UCSD-AML1 (cell line): ENCODE results near the gene UGT1A4.

ENCODE experiments used
- DNase-seq: peaks from one replicate; lab custom pipeline; 2025; ENCODE audit not compliant: unreplicated experiment; lab: John Stamatoyannopoulos, UW

The UGT1A4 gene

GRCh38 chr2:233779722-233780121 lies 61.2 kb downstream of the UGT1A4 start:
- DNase-seq: no peak

DNA sequence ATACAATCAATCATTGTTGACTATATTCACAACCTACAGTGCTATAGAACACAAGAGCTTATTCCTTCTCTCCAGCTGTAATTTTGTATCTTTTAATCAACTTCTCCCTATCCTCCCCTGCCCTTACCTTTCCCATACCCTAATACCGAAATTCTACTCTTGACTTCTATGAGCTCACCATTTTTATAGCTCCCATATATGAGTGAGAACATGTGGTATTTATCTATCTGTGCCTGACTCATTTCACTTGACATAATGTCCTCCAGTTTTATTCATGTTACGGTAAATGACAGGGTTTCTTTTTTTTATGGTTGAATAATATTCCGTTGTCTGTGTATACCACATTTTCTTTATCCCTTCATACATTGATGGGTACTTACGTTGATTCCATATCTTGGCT lies 62.2 kb downstream of the UGT1A4 start:
- DNase-seq: no peak

DNA sequence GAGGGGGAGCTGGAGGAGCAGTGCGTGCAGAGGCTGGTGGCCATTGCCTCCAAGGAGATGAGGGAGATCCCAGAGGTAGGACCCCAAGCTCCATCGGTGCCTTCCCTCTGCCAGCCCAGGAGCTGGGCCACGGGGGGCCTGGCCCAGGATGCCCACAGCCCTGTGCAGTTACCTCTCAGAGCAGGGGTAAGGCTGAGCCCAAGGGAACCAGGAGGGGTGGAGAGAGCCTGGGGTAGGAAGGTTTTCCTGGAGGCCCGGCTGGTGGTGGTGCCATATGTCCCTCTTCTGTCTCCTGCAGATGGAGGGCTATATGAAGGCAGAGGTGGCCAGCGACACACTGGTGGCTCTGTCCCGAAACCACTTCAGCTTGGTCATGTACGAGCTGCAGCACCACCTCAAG lies 71.0 kb downstream of the UGT1A4 start:
- DNase-seq: no peak

- no peak for DNase-seq
These were observed 72.8 kb downstream of the UGT1A4 start for GRCh38 chr2:233791151-233791882.

- no peak for DNase-seq
These were observed 73.4 kb downstream of the UGT1A4 start for GRCh38 chr2:233791883-233792329.

DNA sequence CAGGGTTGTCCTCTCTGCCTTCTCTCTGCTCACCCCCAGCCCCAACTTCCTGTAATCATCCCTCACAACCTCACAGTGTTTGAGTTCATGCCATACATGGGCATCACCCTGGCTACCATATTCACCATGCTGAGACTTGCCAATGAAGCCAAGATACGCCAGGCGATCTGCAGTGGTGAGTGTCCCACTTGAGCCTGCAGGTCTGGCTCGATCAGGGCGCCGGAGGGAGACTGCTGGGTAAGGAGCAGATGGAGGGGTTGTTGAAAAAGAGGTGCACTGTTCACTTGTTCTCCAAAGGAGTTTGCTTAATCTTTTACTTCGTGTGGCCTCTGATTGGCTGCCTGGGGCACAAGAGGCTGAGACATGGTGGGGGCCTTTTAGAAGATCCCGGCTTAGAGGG lies 74.2 kb downstream of the UGT1A4 start:
- DNase-seq: no peak

- no peak for DNase-seq
These were observed 75.1 kb downstream of the UGT1A4 start for GRCh38 chr2:233793465-233794127.

DNA sequence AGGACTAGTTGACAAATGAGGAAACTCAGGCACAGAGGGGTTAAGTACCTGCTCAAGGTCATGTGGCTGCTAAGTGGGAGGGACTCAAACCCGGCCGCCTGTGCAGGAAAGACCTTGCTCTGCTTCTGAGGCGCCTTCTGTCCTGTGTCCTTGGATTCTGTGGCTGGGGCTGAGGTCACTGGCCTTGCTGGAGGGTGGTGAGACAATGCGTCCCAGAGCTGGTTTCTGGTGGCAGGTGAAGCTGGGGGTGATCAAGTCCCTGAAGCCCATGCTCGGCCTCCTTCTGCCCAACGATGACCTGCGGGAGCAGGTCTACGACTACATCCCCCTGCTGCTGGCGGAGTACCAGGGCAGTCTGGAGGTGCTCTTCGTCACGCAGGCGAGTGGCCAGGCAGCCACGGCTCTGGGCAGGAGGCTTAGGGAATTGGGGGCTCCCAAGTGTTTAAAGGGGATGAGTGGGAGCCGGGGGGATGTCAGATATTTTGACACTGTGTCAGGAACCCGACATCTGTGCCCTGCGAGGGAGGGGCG lies 75.7 kb downstream of the UGT1A4 start:
- DNase-seq: no peak

DNA sequence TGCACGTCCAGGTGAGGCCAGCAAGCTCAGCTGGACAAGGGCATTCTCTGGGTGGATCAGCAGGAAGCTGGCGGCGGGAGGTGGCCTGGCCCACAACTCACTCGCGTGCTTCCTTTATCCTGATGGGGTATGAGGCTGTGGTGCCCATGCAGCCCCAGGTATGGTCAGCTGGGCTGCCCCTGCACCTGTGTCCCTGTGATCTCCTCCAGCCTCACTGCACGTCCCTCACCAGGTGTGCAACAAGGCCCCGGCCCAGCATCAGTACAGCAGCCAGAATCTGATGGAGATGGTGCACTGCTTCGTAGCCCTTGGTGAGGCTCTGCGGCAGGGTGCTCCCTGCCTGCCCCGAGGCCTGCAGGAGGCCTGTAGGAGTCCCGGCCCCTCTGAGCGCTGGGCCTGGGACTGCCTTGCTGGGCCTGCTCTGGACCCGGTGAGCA lies 77.2 kb downstream of the UGT1A4 start:
- no peak for DNase-seq

- no peak for DNase-seq
These were observed 77.7 kb downstream of the UGT1A4 start for GRCh38 chr2:233796254-233796653.

- DNase-seq: no peak
These were observed 80.0 kb downstream of the UGT1A4 start for GRCh38 chr2:233798335-233799086.

DNA sequence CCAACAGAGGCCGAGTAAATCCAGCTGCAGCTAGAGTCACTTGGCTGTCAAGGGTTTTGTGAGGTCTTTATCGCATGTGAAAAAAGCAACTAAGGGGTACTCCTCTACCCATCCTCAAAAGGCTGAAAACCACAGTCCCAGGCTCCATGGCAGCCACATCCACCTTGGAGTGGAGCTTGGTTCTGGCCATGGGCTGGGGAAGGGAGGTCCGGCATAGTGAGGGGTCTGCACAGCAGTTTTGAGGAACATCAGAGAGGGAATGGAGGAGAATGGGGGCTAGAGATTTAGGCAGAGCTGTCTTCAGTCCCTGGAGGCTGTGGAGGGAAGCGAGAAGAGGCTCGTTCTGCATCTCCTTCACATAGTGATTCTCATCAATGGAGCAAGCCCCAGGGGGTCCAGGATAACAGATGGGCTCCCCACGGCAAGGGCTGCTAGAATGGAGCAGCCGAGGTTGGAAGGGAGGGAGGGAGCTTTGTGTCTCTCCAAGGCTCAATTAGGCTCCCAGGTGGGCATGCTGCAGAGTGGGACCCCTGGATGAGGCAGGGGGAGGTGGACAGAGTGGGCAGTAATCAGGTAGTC lies 80.6 kb downstream of the UGT1A4 start:
- no peak for DNase-seq

- no peak for DNase-seq
These were observed 81.2 kb downstream of the UGT1A4 start for GRCh38 chr2:233799716-233800115.

- DNase-seq: no peak
These were observed 81.7 kb downstream of the UGT1A4 start for GRCh38 chr2:233800208-233800607.

- DNase-seq: no peak
These were observed 83.0 kb downstream of the UGT1A4 start for GRCh38 chr2:233801357-233802131.

DNA sequence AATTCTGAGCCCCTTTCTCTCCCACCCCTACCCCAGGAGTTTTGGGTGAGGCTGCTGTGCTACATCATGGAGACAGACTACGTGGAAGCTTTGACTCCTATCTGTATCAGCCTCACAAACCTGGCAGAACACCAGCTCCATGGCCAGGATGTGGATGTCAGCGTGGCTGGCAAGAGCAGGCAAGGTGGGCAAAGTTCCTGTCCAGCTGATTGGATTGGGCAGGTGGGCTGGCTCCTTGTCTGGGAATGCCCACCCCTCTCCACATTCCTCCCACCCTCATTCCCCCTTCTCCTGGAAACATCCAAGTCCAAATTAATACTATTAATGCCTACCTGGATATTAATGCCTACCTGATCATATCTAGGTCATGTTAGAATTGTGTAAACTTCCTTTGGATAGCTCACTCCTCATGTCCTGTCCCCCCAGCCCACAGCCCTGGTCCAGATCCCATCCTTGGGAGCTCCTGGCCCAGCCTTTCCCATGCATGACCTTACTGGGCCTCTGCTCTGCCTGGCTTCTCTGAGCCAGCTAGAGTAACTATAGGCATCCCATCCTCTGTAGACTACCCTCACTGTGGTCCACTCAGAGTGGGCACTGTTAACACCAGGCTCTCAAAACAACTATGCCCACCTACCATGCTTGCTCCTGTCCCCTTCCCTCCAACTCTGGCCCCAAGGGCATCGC lies 83.7 kb downstream of the UGT1A4 start:
- no peak for DNase-seq

DNA sequence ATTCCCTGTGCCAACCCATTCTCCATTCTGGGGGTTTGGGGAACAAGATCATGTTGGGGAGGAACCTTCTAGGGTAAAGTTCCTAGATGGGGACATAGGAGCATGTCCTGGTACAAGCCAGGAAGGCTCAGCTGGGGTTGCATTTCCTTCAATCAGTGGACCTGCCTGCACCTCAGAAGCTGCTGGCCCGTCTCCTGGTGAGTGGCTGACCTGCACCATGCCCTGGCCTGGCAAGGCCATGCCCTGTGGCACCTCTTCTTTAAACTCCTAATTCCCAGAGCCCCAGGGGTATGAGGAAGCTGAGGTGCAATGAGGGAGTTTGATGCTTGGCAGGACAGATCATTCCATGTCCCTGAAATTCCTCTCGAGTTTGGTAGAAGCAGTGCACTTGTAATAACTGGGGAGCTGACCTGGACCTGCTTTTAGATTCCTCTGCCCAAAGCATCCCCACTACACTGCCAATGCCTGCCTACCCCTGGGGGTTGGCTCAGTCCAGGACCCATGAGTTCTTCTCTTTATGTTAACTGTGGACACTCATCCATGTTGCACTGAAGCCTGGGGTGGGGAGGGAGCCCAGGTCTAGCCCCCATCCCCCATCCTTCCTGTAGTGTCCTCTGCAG lies 84.9 kb downstream of the UGT1A4 start:
- DNase-seq: no peak

DNA sequence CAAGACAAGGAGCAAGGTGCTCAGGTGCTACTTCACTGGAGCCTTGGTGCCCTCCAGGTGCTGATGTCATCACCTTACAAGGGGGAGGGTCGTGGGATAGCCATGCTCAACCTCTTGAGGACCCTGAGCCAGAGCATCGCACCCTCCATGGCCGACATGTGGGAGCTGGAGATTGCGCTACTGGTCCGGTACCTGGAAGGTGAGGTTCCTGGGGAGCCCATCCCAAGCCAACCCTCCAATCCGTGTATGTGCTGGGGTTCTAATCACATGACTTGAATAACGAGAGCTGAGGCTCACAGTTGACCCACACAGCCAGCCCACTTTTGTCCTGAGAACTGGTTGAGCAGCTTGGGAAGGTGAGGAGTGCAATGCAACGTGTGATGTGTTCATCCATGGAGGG lies 85.5 kb downstream of the UGT1A4 start:
- no peak for DNase-seq

GRCh38 chr2:233807215-233807865 lies 88.8 kb downstream of the UGT1A4 start:
- DNase-seq: no peak
